NOMO-1 treated with dmso at 0.1 percent for 144 hours (cell line): ENCODE measurements around the gene CCDC9B.

Experiments
- DNase-seq: peaks from one replicate; lab custom pipeline; 2025; ENCODE audit not compliant: unreplicated experiment; lab: John Stamatoyannopoulos, UW

CCDC9B gene

GRCh38 chr15:40310001-40310959 lies 30.5 kb downstream of the CCDC9B start:
- peak; percentile 38 for DNase-seq

DNA sequence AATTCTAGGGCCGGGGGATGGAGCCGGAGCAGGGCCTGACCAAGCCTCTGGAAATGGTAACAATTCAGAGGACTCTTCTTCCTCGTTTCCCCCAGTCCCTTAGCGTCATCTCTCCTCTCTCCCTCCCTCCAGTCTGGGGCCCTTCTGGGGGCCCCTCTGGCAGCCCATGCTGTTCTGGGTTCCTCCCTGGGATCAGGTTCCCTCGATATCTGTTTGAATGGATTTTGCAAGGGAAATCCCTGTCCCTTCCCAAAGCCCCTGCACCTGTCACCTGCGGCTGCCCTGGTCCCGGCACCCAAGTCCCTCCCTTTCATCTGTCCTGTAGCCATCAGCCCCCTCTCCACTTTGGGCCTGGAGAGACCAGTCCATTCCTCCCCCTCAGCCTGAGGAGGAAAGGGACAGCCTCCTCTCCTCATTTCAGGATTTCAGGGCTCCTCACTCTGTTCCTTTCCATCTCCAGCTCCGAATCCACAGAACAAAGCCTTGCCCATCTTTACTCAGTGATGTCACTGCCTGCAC lies 31.3 kb downstream of the CCDC9B start:
- no peak for DNase-seq

DNA sequence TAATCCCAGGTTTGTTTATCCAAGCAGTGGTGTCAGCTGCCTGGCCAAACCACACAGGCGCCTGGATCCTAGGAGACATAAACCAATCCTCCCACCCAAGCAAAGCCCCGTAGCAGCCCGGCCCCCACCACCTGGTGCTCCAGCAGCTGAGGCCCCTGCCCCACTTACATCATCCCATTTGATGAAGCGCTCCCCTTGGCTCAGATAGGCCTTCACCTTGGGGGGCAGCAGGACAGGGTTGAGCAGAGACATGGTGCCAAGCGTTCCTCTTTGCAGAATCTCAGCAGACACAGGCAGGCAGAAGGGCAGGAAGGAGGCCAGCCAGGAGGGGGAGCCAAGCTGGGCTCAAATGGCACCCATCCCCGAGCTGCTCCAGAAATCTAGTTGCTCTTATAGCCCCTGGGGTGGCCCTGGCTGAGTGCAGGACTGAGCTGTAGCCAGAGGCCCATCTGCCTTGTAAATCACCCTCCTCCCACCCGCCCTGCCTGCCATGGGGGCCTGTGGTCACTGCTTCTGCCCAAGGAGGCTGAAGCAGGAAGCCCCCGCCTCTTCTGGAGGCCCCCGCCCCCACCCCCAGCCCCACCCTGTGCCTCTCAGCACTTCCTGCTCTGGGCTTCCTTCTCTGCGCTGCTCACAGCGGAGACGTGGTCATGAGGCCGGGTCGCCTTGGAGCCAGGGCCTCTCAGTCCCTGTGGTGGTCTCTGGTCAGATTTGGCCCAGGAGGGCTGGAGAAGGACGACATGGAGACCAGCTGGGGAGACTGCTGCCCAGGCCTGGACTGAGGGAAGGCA lies 33.1 kb downstream of the CCDC9B start, which contains the start of gene PLCB2:
Gene PLCB2 (minus strand): TSS at position 515 of the 791 bp plus-strand sequence. CDS start 263 bp downstream, at position 252.
- peak; percentile 72 for DNase-seq

- no peak for DNase-seq
Measured at GRCh38 chr15:40306908-40307307, 33.8 kb downstream of the CCDC9B start.

DNA sequence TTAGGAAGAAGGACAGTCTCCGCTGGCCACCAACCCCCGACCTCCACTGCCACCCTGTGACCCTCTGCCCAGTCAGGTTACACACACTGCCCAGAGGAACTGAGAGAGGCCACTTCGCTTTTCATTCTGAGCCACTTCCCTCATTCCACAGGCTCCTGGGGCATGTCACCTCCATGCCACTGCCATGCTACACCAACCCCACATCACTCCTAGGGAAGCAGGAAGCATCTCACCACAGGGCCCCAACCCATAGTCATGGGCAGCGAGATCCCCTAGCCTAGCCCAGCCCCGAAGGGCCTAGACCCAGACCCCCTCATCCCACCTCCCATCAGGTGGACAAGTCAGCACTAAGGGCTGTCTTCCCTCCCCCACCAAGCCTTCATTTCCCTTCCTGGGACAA lies 34.4 kb downstream of the CCDC9B start:
- no peak for DNase-seq

DNA sequence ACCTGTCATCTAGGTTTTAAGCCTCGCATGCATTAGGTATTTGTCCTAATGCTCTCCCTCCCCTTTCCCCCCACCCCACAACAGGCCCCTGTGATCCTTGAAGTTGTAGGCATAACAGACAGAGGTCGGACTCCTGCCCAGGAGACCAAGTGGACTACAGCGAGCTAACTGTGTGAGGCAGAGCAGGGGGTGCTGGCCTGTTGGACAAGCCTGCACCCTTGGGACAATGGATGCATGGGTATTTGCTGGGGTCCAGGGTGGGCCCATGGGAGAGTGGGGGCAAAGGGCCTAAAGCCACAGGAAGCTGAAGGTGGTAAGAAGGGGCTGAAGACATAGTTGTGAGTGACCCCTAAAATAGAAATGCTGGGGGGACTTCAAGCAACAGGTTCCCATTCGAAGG lies 35.5 kb downstream of the CCDC9B start:
- DNase-seq, result no peak

- no peak for DNase-seq
Measured at GRCh38 chr15:40303576-40303975, 37.2 kb downstream of the CCDC9B start.

DNA sequence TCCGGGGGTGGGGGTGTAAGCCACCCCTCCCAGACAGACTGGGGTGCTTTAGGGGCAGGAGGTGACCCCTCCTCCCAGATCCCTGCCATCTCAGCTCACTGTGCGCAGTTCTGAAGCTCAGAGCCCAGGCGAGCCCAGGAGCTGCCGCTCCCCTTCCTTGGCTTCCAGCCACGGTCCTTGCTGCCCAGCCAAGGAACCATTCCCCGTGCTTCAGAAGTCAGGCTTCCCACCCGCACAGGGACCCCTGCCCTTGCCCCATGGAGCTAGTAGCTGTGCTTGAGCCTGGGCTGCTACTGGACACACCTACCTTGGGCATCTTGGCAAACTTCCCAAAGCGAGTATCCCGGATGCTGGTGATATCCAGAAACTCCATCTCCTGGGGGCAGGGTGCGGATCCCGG lies 37.8 kb downstream of the CCDC9B start:
- DNase-seq, result no peak

GRCh38 chr15:40302288-40302886 lies 38.4 kb downstream of the CCDC9B start:
- no peak for DNase-seq

- no peak for DNase-seq
Measured at GRCh38 chr15:40301467-40302179, 39.1 kb downstream of the CCDC9B start.

DNA sequence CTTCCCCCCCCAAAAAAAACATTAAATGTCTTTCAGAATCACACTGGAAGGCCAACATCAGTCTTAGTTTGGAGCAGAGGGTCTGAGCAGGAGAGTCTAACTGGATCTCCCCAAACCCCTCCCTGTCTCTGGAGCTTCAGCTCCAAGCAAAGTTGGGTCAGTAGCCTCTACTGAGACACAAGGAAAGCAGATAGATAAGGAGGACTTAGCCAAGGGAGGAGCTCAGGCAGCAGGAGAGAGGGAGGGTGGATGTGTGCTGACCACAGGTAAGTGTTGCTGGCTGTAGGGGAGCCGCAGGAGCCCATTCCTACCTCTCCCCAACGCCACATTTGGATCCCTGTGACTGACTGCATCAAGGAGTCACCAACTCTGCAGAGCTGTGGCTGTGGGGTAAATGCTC lies 40.0 kb downstream of the CCDC9B start:
- no peak for DNase-seq

DNA sequence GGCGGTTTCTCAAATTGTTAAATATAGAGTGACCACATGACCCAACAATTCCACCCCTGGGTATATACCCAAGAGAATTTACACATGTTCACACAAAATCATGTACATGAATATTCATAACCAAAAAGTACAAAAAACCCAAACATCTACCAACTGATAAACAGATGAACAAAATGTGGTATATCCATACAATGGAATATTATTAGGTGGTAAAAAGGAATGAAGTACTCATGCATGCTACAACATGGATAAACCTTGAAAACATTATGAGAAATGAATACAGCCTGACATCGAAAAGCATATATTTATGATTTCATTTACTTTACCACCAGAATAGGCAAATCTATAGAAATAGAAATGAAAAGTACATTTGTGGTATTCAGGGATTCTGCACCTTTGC lies 40.4 kb downstream of the CCDC9B start:
- no peak for DNase-seq

DNA sequence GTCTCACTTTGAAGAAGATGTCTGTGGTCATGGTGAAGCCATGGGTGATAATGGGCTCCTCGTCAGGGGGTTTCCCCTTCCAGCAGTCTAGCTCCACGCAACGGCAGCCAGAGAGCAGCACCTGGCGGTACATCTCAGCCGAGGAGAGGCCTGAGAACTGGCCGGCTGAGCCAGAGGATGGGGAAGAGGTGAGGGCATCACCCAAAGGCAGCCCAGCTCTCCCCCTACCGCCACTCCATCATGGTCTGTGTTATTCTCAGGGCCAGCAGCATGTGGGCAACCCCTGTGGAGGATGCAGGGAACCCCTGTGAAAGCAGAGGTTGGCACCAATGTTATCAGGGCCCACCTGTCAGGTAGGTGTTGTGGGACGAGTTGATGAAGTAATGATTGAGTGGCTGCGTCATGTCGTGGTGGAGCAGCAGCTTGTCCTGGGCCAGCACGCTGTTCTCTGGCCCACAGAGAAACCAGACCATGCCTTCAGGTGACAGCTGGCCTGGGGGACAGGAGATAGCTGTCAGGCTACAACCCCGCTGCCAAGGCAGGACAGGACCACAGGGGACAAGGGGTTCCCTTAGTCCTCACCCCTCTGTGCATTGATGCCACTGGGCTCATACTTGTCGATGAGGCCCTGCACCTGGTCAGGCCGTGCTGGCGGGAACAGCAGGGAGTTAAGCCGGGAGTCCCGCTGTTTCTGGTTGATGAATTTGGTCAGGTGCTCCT lies 42.4 kb downstream of the CCDC9B start:
- no peak for DNase-seq

- DNase-seq, result no peak
Measured at GRCh38 chr15:40297356-40297755, 43.4 kb downstream of the CCDC9B start.

DNA sequence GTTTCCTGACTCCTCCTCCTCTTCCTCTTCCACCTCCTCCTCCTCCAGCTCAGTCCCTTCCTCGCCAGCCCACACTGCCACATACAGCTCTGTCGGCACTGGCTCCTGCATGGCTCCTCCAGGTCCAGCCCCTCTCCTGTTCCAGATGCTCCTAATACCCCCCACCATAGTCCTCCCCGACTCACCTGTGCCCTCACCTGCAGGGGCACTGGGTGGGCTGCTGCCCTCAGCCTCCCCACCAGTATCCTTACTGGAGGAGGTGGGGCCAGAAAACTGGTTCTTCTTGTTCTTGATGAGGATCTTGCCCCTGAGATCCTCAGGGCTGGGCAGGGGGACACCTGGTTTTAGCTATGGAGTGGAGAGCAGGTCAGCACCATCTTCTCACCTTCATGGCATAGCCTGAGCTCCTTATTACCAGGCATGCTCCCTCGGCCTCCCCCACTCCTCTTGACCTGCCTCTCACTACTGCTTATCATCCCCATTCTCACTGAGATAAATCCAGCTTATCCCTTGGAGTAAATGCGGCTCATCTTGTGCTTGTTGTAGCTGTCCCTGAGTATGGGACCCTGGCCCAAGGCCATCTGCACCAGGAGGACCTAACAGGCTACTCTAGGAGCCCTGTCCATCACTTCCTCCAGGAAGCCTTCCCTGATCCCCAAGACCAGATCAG lies 44.0 kb downstream of the CCDC9B start:
- no peak for DNase-seq

GRCh38 chr15:40295877-40296560 lies 44.7 kb downstream of the CCDC9B start:
- no peak for DNase-seq

DNA sequence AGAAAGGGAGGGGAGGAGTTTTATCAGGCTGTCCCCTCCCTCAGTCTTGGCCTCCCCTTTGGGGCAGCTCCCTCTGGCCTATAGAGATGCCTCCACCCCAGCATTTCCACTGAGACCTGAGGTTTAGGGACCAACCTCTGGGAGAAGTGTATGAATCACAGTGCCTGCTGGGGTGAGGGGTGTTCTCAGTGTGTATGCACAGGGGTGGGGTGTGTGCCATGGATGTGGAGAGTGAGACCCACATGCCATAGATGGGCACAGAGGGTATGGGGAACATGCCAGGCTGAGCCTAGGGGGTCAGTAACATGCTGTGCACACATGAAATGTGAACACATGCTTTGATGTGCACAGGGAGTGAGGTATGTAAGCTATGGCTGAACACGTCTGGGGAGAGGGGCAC lies 45.4 kb downstream of the CCDC9B start:
- no peak for DNase-seq

DNA sequence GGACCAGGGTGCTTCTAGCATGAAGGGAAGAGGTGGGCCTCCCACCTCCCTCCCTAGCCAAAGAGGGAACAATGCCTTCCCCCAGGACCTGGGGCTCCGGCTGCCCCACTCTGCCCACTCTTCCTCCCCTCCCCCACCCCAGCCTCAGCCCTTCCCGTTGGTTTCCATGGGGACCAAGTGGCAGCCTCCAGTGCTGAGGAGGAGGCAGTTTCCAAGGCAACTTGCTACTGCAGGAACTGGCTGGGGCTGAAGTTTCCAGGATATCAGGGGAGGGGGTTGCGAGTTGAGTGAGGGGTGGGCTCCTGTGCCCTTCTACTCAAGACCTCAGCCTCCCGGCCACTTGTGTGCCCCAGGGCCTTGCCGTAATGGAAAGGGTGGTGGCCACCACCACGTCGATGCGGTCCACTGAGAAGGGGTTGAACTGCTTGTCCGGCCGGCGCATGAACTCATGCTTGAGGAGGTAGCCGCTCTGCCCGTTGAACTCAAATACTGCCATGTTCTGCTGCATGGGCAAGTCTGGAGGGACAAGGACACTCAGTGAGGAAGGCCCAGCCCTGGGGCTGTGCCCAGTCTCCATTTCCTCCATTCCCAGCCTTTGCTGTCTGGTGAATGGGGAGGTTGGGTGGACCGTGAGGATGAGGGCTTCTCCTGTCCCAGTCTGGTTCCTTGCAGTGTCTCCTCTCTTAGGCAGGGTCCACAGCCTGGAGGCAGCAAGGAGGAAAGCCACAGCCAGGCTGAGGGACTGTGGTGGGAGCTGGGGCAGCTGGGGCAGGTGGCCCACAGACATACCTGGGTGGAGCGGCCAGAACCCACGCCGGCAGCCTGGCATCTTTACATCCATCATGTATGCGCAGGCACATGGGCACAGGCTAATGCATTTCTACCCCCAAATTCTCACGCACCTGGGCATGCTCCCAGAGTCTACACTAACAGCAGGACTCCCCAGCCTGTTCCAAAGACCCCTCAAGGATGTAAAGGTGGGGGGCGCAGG lies 46.5 kb downstream of the CCDC9B start:
- no peak for DNase-seq
